Neural cell (in vitro differentiated cells): ENCODE data around the gene GPR82. TPM values are rescaled to one million over a fixed set of nuclear protein-coding genes. Genes with fewer than 3 reads are reported as not detected.

Source experiments
- H2AFZ ChIP-seq: fragments of 200-600, 300-800 bp; sonication (generic), shearing (Covaris generic); 2 replicates; pipeline ENCODE4 v1.6.0; 2014; ENCODE audit warnings: low read depth, mild to moderate bottlenecking, antibody characterized with exemption, low read length, moderate library complexity
- H3F3A ChIP-seq: fragments of 200-600 bp; shearing (Covaris generic); 2 replicates; pipeline ENCODE4 v1.6.1; 2016; ENCODE audit warnings: mild to moderate bottlenecking, moderate library complexity, mixed read lengths, antibody characterized with exemption, low read length; ENCODE audit not compliant: insufficient read depth, poor library complexity, severe bottlenecking
- H3K27ac ChIP-seq: fragments of 200-600, 300-800 bp; sonication (generic), shearing (Covaris generic); 2 replicates; pipeline ENCODE4 v1.5.1; 2014; ENCODE audit warnings: mild to moderate bottlenecking, low read length, moderate library complexity
- H3K27me3 ChIP-seq: fragments of 300-800, 200-600 bp; sonication (generic), shearing (Covaris generic); 2 replicates; pipeline ENCODE4 v1.6.0; 2014; ENCODE audit warnings: mild to moderate bottlenecking, low read depth, low read length, moderate library complexity; ENCODE audit not compliant: insufficient read depth
- H3K36me3 ChIP-seq: fragments of 300-800, 200-600 bp; sonication (generic), shearing (Covaris generic); 2 replicates; pipeline ENCODE4 v1.5.1; 2014; ENCODE audit warnings: mild to moderate bottlenecking, antibody characterized with exemption, low read length, moderate library complexity; ENCODE audit not compliant: insufficient read depth
- H3K4me2 ChIP-seq: fragments of 300-800, 200-600 bp; sonication (generic), shearing (Covaris generic); 2 replicates; pipeline ENCODE4 v1.6.0; 2014; ENCODE audit warnings: mild to moderate bottlenecking, low read length
- H3K4me3 ChIP-seq: fragments of 300-800, 200-600 bp; sonication (generic), shearing (Covaris generic); 2 replicates; pipeline ENCODE4 v1.5.1; 2014; ENCODE audit warnings: mild to moderate bottlenecking, low read length, moderate library complexity
- H3K79me2 ChIP-seq: fragments of 200-600 bp; shearing (Covaris generic); replicated peaks from 2 replicates; pipeline ENCODE4 v1.6.0; 2014; ENCODE audit warnings: mild to moderate bottlenecking, low read length, moderate library complexity; ENCODE audit not compliant: insufficient read depth
- H3K9ac ChIP-seq: fragments of 300-800, 200-600 bp; sonication (generic), shearing (Covaris generic); 2 replicates; pipeline ENCODE4 v1.6.1; 2016; ENCODE audit warnings: mild to moderate bottlenecking, low read length, mixed read lengths
- H3K9me2 ChIP-seq: fragments of 200-600 bp; shearing (Covaris generic); 2 replicates; pipeline ENCODE4 v1.6.1; 2016; ENCODE audit warnings: mild to moderate bottlenecking, low read length, mixed read lengths; ENCODE audit not compliant: insufficient read depth
- H3K9me3 ChIP-seq: fragments of 200-600, 300-800 bp; sonication (generic), shearing (Covaris generic); 2 replicates; pipeline ENCODE4 v1.6.1; 2016; ENCODE audit warnings: mild to moderate bottlenecking, mixed run types, low read length, moderate library complexity, mixed read lengths
- H4K20me1 ChIP-seq: fragments of 200-600 bp; shearing (Covaris generic); 2 replicates; pipeline ENCODE4 v1.6.1; 2016; ENCODE audit warnings: mild to moderate bottlenecking, mixed run types; ENCODE audit not compliant: insufficient read depth
- CTCF ChIP-seq: fragments of 450-650 bp; IDR thresholded peaks from 2 replicates; pipeline ENCODE4 v1.5.1; 2014; ENCODE audit warnings: antibody characterized with exemption, mild to moderate bottlenecking, moderate library complexity; ENCODE audit not compliant: poor library complexity, severe bottlenecking
- EP300 ChIP-seq: fragments of 450-650 bp; conservative IDR thresholded peaks from 2 replicates; pipeline ENCODE4 v1.6.1; 2014; ENCODE audit warnings: antibody characterized with exemption, mild to moderate bottlenecking, moderate library complexity; ENCODE audit not compliant: poor library complexity, severe bottlenecking
- EZH2 ChIP-seq: fragments of 200-600, 300-800 bp; shearing (Covaris generic), sonication (generic); IDR thresholded peaks from 2 replicates; pipeline ENCODE4 v1.6.1; 2014; ENCODE audit warnings: antibody characterized with exemption, low read length, borderline replicate concordance, mild to moderate bottlenecking; ENCODE audit not compliant: insufficient read depth, poor library complexity, severe bottlenecking
- MXI1 ChIP-seq: fragments of 450-650 bp; conservative IDR thresholded peaks from 2 replicates; pipeline ENCODE4 v1.6.1; 2014; ENCODE audit warnings: antibody characterized with exemption, mild to moderate bottlenecking; ENCODE audit not compliant: poor library complexity, severe bottlenecking
- POLR2AphosphoS5 ChIP-seq: IDR thresholded peaks from 2 replicates; pipeline ENCODE4 v1.6.1; 2012
- RAD21 ChIP-seq: fragments of 450-650 bp; conservative IDR thresholded peaks from 2 replicates; pipeline ENCODE4 v1.6.1; 2014; ENCODE audit warnings: antibody characterized with exemption, mild to moderate bottlenecking, moderate library complexity
- REST ChIP-seq: IDR thresholded peaks from 2 replicates; pipeline ENCODE4 v1.6.1; 2012; ENCODE audit warnings: borderline replicate concordance
- SMC3 ChIP-seq: fragments of 450-650 bp; conservative IDR thresholded peaks from 2 replicates; pipeline ENCODE4 v1.6.1; 2014; ENCODE audit warnings: antibody characterized with exemption, mild to moderate bottlenecking, moderate library complexity; ENCODE audit not compliant: poor library complexity
- TAF1 ChIP-seq: IDR thresholded peaks from 2 replicates; pipeline ENCODE4 v1.6.1; 2012; ENCODE audit warnings: low read depth
- polyA plus RNA-seq: library from polyadenylated mRNA; depleted of rRNA; stranded (reverse); fragments of >200 nt; gene quantifications from 2 replicates; pipeline ENCODE4 v1.2.3, GENCODE V29; 2014

GPR82 gene
- polyA plus RNA-seq, 1 donor from 2014 or later = not detected

GRCh38 chrX:41720125-41720779 lies 3.7 kb upstream of the GPR82 start:
- Histone ChIP-seq H3K27me3 (no peaks in the 10 kb centered on the region), H3K27ac (no peak overlapping the region), H4K20me1 (no peaks in the 10 kb centered on the region), H3K4me2 (no peak overlapping the region), H3K4me3 (no peak overlapping the region), H2AFZ (no peak overlapping the region), H3K9ac (no peak overlapping the region), H3K36me3 (no peaks in the 10 kb centered on the region), H3K9me3 (no peaks in the 10 kb centered on the region), H3K79me2 (no peaks in the 10 kb centered on the region), H3F3A (no peaks in the 10 kb centered on the region), H3K9me2 (no peaks in the 10 kb centered on the region)
- TF ChIP-seq CTCF = no peak
- no peak for TF ChIP-seq TAF1
- TF ChIP-seq SMC3 = no peak
- TF ChIP-seq POLR2AphosphoS5 = no peak
- TF ChIP-seq REST = no peak
- no peak for TF ChIP-seq RAD21
- no peak for TF ChIP-seq MXI1
- no peak for TF ChIP-seq EZH2

- H3K4me3 ChIP-seq = no peak overlapping the region
- H3K9me2 ChIP-seq = no peaks in the 10 kb centered on the region
- H4K20me1 ChIP-seq = no peaks in the 10 kb centered on the region
- no peaks in the 10 kb centered on the region for H3K36me3 ChIP-seq
- no peaks in the 10 kb centered on the region for H3F3A ChIP-seq
- H3K4me2 ChIP-seq = no peak overlapping the region
- H2AFZ ChIP-seq = no peak overlapping the region
- H3K27ac ChIP-seq = no peak overlapping the region
- no peaks in the 10 kb centered on the region for H3K9me3 ChIP-seq
- TF ChIP-seq POLR2AphosphoS5 (no peak), MXI1 (no peak), EP300 (no peak), TAF1 (no peak), RAD21 (no peak), CTCF (no peak), REST (no peak), SMC3 (no peak), EZH2 (no peak)
- no peak overlapping the region for H3K9ac ChIP-seq
- no peaks in the 10 kb centered on the region for H3K27me3 ChIP-seq
- no peaks in the 10 kb centered on the region for H3K79me2 ChIP-seq
Measured at GRCh38 chrX:41721590-41721989, 2.4 kb upstream of the GPR82 start.
